T1000 (cell line): Measurements from ENCODE around the gene GNAI1.

Experiments
- DNase-seq: peaks from one replicate; lab custom pipeline; 2025; ENCODE audit warnings: mixed read lengths; lab: John Stamatoyannopoulos, UW

GNAI1 gene

GRCh38 chr7:80134536-80135308, at the start of gene GNAI1:
TSS of gene GNAI1 (plus strand) at chr7:80134831. CDS start at chr7:80135161, 330 bp downstream.
- DNase-seq = peak; percentile 82

- DNase-seq = no peak
Observed at GRCh38 chr7:80087051-80087770, 47.4 kb upstream of the GNAI1 start.

GRCh38 chr7:80087771-80088170, 46.9 kb upstream of the GNAI1 start:
- DNase-seq = no peak

GRCh38 chr7:80088705-80089104, 45.9 kb upstream of the GNAI1 start:
- no peak for DNase-seq

- no peak for DNase-seq
Observed at GRCh38 chr7:80089366-80089765, 45.3 kb upstream of the GNAI1 start.

- DNase-seq = no peak
Observed at GRCh38 chr7:80093349-80093748, 41.3 kb upstream of the GNAI1 start.

- DNase-seq = no peak
Observed at GRCh38 chr7:80095545-80095944, 39.1 kb upstream of the GNAI1 start.

- no peak for DNase-seq
Observed at GRCh38 chr7:80097756-80098155, 36.9 kb upstream of the GNAI1 start.

GRCh38 chr7:80098795-80099194, 35.8 kb upstream of the GNAI1 start:
- DNase-seq = no peak

- no peak for DNase-seq
Observed at GRCh38 chr7:80100254-80100653, 34.4 kb upstream of the GNAI1 start.

- no peak for DNase-seq
Observed at GRCh38 chr7:80105701-80106408, 28.8 kb upstream of the GNAI1 start.

- DNase-seq = no peak
Observed at GRCh38 chr7:80106498-80107113, 28.0 kb upstream of the GNAI1 start.

- DNase-seq = no peak
Observed at GRCh38 chr7:80107278-80107677, 27.4 kb upstream of the GNAI1 start.

- no peak for DNase-seq
Observed at GRCh38 chr7:80110376-80110775, 24.3 kb upstream of the GNAI1 start.

GRCh38 chr7:80114159-80114558, 20.5 kb upstream of the GNAI1 start:
- DNase-seq = no peak

- no peak for DNase-seq
Observed at GRCh38 chr7:80124526-80125264, 9.9 kb upstream of the GNAI1 start.

GRCh38 chr7:80127412-80128160, 7.0 kb upstream of the GNAI1 start:
- no peak for DNase-seq

GRCh38 chr7:80128918-80129317, 5.7 kb upstream of the GNAI1 start:
- no peak for DNase-seq

- no peak for DNase-seq
Observed at GRCh38 chr7:80129785-80130184, 4.8 kb upstream of the GNAI1 start.

- no peak for DNase-seq
Observed at GRCh38 chr7:80131675-80132435, 2.8 kb upstream of the GNAI1 start.
